GM12865 (cell line): ENCODE results near the gene VPS26B.
"Not testable (repeated sequence)": the region's sequence is repeated elsewhere in the genome, so short reads cannot be mapped to it uniquely, and the experiment has no call there.

ENCODE experiments used
- DNase-seq: peaks from one replicate; pipeline ENCODE4 v3.0.0; 2010; ENCODE audit warnings: low read depth
- H3K4me3 ChIP-seq: 2 replicates; pipeline ENCODE4 v1.5.1; 2011; ENCODE audit warnings: mild to moderate bottlenecking, low read depth, low read length, control low read depth
- TF ChIP-seq, protein P1 (sequence below): IDR thresholded peaks from 2 replicates; pipeline ENCODE4 v1.5.1; 2011; ENCODE audit warnings: low read length, control low read depth, low read depth, inconsistent platforms; ENCODE audit not compliant: insufficient read depth; ENCODE audit errors: missing control alignments

VPS26B gene

DNA sequence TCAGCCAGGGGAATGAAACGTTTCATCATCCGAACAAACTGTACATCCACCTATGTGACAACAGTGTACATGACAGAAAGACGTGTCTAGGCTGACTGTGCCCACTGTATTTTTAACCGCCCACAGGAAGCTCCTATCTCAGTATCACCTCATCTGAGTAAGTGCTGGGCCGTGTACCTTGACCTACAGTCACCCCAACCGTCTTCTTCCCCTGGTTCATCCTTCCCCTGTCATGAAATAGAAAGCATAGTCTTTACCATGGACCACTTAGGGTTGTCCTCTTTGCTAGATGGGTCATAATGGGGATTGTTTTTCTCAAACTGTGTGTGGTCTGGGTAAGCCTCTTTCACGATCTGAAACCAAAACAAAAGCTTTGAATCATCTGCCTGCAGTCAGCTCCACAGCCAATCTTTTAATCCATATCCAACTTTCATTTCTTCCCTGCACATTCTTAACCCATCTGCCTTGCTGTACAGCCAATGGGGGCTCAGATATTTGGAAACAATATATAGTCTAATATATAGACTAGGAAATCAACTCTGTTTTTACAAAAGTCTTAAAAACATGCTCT lies 24.5 kb downstream of the VPS26B start:
- H3K4me3 ChIP-seq = no peak overlapping the region
- TF ChIP-seq, protein P1, sequence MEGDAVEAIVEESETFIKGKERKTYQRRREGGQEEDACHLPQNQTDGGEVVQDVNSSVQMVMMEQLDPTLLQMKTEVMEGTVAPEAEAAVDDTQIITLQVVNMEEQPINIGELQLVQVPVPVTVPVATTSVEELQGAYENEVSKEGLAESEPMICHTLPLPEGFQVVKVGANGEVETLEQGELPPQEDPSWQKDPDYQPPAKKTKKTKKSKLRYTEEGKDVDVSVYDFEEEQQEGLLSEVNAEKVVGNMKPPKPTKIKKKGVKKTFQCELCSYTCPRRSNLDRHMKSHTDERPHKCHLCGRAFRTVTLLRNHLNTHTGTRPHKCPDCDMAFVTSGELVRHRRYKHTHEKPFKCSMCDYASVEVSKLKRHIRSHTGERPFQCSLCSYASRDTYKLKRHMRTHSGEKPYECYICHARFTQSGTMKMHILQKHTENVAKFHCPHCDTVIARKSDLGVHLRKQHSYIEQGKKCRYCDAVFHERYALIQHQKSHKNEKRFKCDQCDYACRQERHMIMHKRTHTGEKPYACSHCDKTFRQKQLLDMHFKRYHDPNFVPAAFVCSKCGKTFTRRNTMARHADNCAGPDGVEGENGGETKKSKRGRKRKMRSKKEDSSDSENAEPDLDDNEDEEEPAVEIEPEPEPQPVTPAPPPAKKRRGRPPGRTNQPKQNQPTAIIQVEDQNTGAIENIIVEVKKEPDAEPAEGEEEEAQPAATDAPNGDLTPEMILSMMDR = no peak
- DNase-seq = peak; percentile 27

DNA sequence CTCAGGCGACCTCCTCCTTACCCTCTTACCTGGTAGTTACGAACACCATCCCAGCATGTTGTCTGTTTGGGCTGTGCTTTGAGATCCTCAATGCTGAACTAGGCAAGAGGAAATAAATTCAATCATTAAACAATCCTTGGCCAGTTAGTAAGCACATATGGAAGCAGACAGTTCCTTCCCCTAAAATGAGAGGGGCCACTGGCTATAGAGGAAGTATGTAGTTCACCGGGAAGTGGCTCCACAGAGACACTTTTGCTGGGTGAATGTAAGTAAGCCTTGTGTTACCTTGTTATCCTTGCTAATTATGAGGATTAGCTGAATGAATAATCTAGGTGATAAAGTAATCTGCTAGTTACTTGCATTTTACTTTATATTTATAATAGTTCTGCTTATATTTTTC lies 25.8 kb downstream of the VPS26B start:
- no peak overlapping the region for H3K4me3 ChIP-seq
- TF ChIP-seq, protein P1 = no peak
- DNase-seq = no peak

DNA sequence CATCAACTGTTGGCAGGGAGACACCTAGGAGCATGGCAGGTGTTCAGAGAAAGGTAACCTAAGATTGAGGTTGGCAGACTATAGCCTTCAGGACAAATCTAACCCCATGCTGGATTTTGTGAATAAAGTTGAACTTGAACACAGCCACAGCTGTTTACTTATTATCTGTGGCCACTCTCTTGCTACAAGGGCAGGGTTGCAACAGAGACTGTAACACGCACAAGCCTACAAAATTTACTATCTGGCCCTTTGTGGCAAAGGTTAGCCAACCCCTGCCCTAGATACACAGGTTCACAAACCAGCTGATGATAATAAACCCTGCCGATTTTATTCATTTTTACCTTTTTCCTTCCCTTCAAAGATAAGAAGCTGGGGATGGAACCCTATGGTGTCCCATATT lies 26.2 kb downstream of the VPS26B start:
- H3K4me3 ChIP-seq = no peak overlapping the region
- TF ChIP-seq, protein P1 = no peak
- no peak for DNase-seq

DNA sequence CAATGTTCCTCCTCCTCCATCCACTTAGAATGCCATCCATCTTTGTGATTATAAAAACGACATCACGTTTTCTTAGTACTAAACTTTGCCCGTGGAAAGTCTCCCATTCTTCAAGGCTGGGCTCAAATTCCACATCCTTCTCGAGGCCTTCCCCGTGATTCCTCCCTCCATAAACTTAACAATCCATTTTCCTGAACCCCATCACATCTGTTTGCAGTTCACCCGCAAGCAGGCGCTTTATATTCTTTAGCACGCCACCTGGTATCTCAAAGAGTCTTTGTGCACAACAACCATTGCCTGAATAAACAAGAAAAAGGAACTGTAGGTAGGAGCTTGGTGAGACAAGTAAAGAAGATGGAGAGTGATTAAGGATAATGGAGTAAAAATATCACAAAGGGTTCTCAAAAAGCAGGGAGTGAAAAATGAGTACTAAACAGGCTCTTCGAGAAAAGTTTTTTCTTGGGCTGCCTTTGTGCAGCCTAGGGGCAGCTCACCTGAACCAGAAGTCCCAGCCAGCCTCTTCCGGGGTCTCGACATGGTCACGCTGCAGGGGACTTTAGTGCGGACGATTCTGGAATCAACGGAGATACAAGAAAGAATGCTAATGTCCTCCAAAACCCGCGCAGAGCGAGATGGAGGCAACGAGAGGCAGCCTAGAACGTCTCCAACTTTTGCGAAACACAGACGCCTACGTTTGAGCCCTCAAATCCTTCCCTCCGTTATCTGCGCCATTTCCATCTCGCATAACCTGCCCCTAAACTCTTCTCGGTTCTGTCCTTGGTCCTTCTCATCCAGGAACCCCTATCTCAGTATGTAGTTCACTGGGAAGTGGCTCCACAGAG lies 28.1 kb downstream of the VPS26B start:
- TF ChIP-seq, protein P1 = no peak
- peak overlapping the region; percentile 82 for H3K4me3 ChIP-seq
- DNase-seq = peak; percentile 35

DNA sequence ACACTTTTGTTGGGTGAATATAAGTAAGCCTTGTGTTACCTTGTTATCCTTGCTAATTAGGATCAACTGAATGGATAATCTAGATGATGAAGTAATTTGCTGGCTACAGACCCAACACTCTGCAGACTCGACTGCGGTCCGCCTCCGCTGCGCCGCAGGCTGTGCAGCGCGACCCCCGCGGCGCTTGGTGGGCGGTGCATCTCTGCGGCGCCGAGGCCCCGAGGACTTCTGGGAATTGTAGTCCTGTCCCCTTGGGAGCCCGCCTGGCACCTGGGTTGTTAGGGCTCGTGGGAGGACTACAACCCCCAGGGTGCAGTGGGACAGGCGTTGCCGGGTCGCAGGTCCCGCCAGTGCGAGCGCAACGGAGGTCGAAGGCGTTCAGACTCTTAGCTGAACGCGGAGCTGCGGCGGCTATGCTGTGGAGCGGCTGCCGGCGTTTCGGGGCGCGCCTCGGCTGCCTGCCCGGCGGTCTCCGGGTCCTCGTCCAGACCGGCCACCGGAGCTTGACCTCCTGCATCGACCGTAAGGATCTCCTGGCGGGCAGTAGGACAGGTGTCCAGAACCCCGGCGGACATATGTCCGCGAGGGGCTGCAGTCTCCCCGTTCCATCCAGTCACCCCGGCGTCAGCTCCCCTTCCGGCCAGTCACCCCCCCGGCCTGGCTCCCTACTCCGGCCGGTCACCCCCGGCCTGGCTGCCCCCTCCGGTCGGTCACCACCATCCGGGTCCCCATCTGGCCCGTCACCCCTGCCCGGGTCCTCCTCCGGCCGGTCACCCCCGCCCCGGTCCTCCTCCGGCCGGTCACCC lies 28.9 kb downstream of the VPS26B start, which contains the start of the genes ACAD8 and THYN1:
TSS of gene ACAD8 (plus strand) at position 381 of the 806 bp plus-strand sequence. CDS start at position 414, 33 bp downstream.
TSS of gene THYN1 (minus strand) at position 165 of the 806 bp plus-strand sequence. CDS start 470 bp downstream, outside the sequence.
- TF ChIP-seq, protein P1 = peak; percentile 15
- peak; percentile 97 for DNase-seq
- peak within 1 kb of the TSS; percentile 82 for H3K4me3 ChIP-seq

DNA sequence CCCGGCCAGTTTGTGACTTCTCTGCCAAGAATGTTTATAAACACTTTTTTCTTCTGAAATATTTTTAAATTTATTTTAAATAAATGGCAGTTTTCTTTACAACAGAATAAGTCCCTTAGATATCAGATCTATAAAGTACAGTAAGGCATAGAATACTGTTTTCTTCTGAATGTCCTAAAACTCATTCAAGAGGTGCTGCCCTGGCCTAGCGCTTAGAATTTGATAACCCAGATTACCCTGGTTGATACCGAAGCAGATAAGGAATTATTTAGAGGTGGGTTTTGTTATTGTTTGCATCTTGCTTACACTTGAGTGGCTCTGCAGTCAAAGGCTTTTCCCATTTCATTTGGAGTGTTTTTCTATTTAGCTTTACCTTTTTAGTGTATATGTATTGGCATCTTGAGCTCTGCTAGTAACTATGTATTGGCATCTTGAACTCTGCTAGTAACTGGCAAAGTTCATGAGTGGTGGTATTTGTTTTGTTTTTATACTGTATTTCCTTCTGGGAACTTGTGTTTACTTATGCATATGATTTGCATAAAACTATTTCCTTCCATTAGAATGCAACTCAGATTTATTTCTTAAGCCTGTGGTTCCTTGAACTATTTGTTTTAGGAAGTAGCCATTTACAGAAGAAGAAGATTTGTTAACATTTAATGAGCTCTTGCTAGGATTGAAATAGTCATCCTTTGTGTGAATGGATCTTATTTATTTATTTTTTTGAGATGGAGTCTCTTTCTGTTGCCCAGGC lies 30.1 kb downstream of the VPS26B start:
- no peak for DNase-seq
- H3K4me3 ChIP-seq = peak overlapping the region; percentile 82
- TF ChIP-seq, protein P1 = no peak

DNA sequence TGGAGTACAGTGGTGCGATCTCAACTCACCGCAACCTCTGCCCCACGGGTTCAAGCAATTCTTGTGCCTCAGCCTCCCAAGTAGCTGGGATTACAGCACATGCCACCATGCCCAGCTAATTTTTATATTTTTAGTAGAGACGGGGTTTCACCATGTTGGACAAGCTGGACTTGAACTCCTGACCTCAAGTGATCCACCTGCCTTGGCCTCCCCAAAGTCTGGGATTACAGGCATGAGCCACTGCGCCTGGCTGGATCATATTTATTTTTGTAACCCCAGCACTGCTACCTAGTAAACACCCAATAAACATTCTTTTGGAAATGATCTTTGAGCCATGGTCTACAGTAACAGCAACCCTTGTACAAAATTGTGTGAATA lies 30.7 kb downstream of the VPS26B start:
- not testable (repeated sequence) for H3K4me3 ChIP-seq, DNase-seq
